WTC11 (cell line): ENCODE measurements around the gene DUSP1. TPM values are rescaled to one million over a fixed set of nuclear protein-coding genes. Genes with fewer than 3 reads are reported as not detected.

Experiments used
- ATAC-seq: fragments of 200-7000 bp; cut with Tn5 transposase; 2 replicates; pipeline ENCODE4 v1.10.0; 2021; ENCODE audit warnings: mild to moderate bottlenecking, moderate library complexity
- CTCF ChIA-PET: fragments of 300-600 bp; sonication (Branson Sonifier 250); formaldehyde crosslinking; loops from one replicate; lab custom pipeline; 2021; ENCODE audit warnings: antibody characterized with exemption; lab: Charles Lee
- POLR2A ChIA-PET: fragments of 350-600 bp; sonication (Branson Sonifier 250); formaldehyde crosslinking; loops from one replicate; lab custom pipeline; 2021; ENCODE audit warnings: antibody characterized with exemption; lab: Charles Lee
- DNase-seq: peaks from one replicate; pipeline ENCODE4 v3.0.0; 2021; ENCODE audit warnings: low spot score
- H3K27ac Mint-ChIP-seq: 2 replicates; pipeline ENCODE4 v1.8.0; 2021; ENCODE audit warnings: mixed read lengths
- H3K27me3 Mint-ChIP-seq: 2 replicates; pipeline ENCODE4 v1.8.0; 2021; ENCODE audit warnings: low read depth, mild to moderate bottlenecking, moderate library complexity, mixed read lengths
- H3K36me3 Mint-ChIP-seq: 2 replicates; pipeline ENCODE4 v1.8.0; 2021; ENCODE audit warnings: mixed read lengths
- H3K4me1 Mint-ChIP-seq: 2 replicates; pipeline ENCODE4 v1.8.0; 2022; ENCODE audit warnings: mixed read lengths
- H3K4me3 Mint-ChIP-seq: 2 replicates; pipeline ENCODE4 v1.8.0; 2021; ENCODE audit warnings: mild to moderate bottlenecking, moderate library complexity, mixed read lengths
- H3K9me3 Mint-ChIP-seq: 2 replicates; pipeline ENCODE4 v1.8.0; 2021; ENCODE audit warnings: mixed read lengths
- ATF3 ChIP-seq: sonication (generic); formaldehyde crosslinking; conservative IDR thresholded peaks from 2 replicates; pipeline ENCODE4 v1.8.1; 2022; ENCODE audit warnings: mild to moderate bottlenecking, missing genetic modification reagents
- ATF6 ChIP-seq: sonication (generic); formaldehyde crosslinking; IDR thresholded peaks from 2 replicates; pipeline ENCODE4 v1.8.1; 2023; ENCODE audit warnings: mild to moderate bottlenecking, missing genetic modification reagents
- CBFB ChIP-seq: sonication (generic); formaldehyde crosslinking; IDR thresholded peaks from 2 replicates; pipeline ENCODE4 v1.8.1; 2022; ENCODE audit warnings: mild to moderate bottlenecking, low read depth, missing genetic modification reagents
- FOXP1 ChIP-seq: sonication (generic); formaldehyde crosslinking; IDR thresholded peaks from 2 replicates; pipeline ENCODE4 v1.8.0; 2022; ENCODE audit warnings: missing genetic modification reagents, mild to moderate bottlenecking, moderate library complexity, borderline replicate concordance
- NFATC4 ChIP-seq: fragments of 250-450 bp; sonication (Bioruptor Pico); IDR thresholded peaks from 2 replicates; pipeline ENCODE4 v1.9.0; 2021; ENCODE audit warnings: mild to moderate bottlenecking
- OVOL2 ChIP-seq: fragments of 250-450 bp; sonication (Bioruptor Pico); IDR thresholded peaks from 2 replicates; pipeline ENCODE4 v1.9.0; 2021; ENCODE audit warnings: mild to moderate bottlenecking, borderline replicate concordance
- PRRX2 ChIP-seq: fragments of 250-450 bp; sonication (Bioruptor Pico); IDR thresholded peaks from 2 replicates; pipeline ENCODE4 v1.8.0; 2021; ENCODE audit warnings: mild to moderate bottlenecking
- RORB ChIP-seq: fragments of 250-450 bp; sonication (Bioruptor Pico); IDR thresholded peaks from 2 replicates; pipeline ENCODE4 v1.9.0; 2021; ENCODE audit warnings: mild to moderate bottlenecking
- TEAD1 ChIP-seq: sonication (generic); formaldehyde crosslinking; IDR thresholded peaks from 2 replicates; pipeline ENCODE4 v1.8.0; 2022; ENCODE audit warnings: mild to moderate bottlenecking, missing genetic modification reagents
- ZNF416 ChIP-seq: fragments of 250-450 bp; sonication (Bioruptor Pico); IDR thresholded peaks from 2 replicates; pipeline ENCODE4 v1.9.0; 2021; ENCODE audit warnings: mild to moderate bottlenecking, inconsistent platforms
- total RNA-seq: library from RNA; stranded (reverse); gene quantifications from 3 replicates; pipeline ENCODE4 v1.2.3, GENCODE V29; 2021
- TF ChIP-seq, protein P1 (sequence below): sonication (generic); formaldehyde crosslinking; IDR thresholded peaks from 2 replicates; pipeline ENCODE4 v1.8.0; 2022; ENCODE audit warnings: mild to moderate bottlenecking, missing genetic modification reagents
- TF ChIP-seq, protein P2 (sequence below): sonication (generic); formaldehyde crosslinking; IDR thresholded peaks from 2 replicates; pipeline ENCODE4 v1.8.1; 2023; ENCODE audit warnings: mild to moderate bottlenecking, moderate library complexity, missing genetic modification reagents
- TF ChIP-seq, protein P3 (sequence below): fragments of 250-450 bp; sonication (Bioruptor Pico); conservative IDR thresholded peaks from 2 replicates; pipeline ENCODE4 v1.9.0; 2021; ENCODE audit warnings: mild to moderate bottlenecking

Gene DUSP1
- total RNA-seq, 1 experiment from 2014 or later = 9.5 TPM

DNA sequence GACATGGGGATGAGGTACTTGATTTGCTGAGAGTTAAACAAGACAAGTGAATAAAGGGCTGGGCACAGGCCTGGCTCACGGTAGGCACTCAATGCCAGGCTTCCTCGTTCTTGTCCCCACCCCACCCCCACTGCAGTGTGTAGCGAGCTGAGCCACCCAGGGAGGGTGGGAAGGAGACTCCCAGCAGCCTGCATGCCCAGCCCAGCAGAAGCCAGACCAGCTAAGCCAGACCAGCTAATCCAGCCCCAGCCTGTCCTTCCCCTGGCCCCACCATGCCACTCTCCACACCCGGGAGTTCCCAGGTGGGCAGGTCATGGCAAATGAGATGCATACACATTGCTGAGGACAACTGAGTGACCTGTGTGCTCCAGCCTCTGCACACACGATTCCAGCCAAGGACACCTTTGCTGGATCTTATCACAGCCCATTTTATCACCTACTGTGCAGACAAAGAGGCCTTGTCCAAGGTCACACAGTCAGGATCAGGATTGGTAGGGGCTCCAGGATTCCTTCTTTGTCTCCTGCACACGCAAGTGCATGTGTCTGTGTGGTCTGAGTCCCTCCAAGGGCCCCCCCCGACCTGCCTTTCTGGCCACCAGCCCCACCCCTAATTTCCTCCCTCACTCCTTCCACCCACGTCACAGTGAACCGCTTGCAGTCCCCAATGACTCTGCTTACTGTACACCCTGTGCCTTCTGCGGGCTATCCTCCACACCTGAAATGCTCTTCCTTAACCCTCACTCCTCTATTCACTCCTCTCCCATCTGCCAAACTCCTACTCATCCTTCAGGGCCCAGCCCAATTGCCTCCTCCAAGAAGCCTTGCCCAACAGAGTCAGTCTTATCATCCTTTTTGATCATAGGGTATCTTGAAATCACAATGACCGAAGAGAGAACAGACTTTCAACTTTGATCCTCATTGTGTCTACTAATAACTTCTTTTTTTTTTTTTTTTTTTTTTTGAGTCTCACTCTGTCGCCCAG lies 26.6 kb downstream of the DUSP1 start:
- Mint-ChIP-seq H3K27ac (no peak overlapping the region), H3K27me3 (peaks cover 57% of the 10 kb centered on the region), H3K9me3 (peaks cover 28% of the 10 kb centered on the region), H3K4me1 (no peaks in the 10 kb centered on the region), H3K36me3 (peaks cover 13% of the 10 kb centered on the region), H3K4me3 (no peak overlapping the region)
- ChIA-PET CTCF (no interaction called here), POLR2A (interaction anchor here (0.7 kb wide), 1 partner anchor 34 kb away, joined by 3 read pairs; no protein-coding TSS in a partner anchor)
- TF ChIP-seq, protein P1, sequence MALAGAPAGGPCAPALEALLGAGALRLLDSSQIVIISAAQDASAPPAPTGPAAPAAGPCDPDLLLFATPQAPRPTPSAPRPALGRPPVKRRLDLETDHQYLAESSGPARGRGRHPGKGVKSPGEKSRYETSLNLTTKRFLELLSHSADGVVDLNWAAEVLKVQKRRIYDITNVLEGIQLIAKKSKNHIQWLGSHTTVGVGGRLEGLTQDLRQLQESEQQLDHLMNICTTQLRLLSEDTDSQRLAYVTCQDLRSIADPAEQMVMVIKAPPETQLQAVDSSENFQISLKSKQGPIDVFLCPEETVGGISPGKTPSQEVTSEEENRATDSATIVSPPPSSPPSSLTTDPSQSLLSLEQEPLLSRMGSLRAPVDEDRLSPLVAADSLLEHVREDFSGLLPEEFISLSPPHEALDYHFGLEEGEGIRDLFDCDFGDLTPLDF (CRISPR knock-in tag) = no peak
- TF ChIP-seq ZNF416 (CRISPR knock-in tag) (no peak), TEAD1 (CRISPR knock-in tag) (no peak), RORB (CRISPR knock-in tag) (no peak), ATF3 (CRISPR knock-in tag) (no peak)
- ATAC-seq (no peak), DNase-seq (no peak)

DNA sequence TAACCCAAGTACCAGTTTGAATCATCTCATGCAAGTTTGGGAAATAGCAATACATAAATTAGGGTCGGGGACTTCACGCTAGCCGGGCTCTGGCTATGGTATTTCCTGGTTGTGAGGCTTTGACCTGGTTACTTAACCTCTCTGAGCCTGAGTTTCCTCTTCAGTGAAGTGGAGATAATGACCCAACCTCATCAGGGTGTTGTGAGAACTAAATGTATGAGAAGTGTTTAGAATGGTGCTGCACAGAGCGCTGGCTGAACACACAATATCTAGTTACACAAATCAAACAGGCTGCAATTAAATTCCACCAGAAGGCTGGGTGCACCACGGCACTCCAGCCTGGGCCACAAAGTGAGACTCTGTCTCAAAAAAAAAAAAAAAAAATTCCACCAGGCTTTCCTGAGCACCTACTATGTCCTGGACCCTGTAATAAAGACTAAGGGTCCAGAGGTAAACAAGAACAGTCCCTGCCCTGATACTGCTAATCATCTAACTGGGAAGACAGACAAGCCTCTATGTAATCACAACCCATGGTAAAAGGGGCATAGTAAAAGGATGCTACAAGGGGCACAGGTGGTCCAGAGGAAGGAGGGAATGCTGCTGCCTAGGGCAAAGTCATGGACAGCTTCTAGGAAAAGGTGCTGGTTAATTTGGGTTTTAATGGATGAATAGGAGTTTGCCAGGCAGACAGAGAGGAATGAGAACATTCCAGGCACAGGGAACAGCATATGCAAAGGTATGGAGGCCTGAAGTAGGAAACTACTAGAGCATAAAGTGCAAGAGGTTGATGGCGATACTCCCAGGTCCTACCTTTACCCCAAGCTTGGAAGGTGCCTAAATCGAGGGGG lies 27.7 kb downstream of the DUSP1 start:
- DNase-seq (no peak), ATAC-seq (no peak)
- TF ChIP-seq, protein P2, sequence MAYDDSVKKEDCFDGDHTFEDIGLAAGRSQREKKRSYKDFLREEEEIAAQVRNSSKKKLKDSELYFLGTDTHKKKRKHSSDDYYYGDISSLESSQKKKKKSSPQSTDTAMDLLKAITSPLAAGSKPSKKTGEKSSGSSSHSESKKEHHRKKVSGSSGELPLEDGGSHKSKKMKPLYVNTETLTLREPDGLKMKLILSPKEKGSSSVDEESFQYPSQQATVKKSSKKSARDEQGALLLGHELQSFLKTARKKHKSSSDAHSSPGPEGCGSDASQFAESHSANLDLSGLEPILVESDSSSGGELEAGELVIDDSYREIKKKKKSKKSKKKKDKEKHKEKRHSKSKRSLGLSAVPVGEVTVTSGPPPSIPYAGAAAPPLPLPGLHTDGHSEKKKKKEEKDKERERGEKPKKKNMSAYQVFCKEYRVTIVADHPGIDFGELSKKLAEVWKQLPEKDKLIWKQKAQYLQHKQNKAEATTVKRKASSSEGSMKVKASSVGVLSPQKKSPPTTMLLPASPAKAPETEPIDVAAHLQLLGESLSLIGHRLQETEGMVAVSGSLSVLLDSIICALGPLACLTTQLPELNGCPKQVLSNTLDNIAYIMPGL (CRISPR knock-in tag) = no peak
- TF ChIP-seq PRRX2 (CRISPR knock-in tag) = no peak
- no peak for TF ChIP-seq RORB (CRISPR knock-in tag)
- no peak for TF ChIP-seq CBFB
- no peak for TF ChIP-seq OVOL2 (CRISPR knock-in tag)
- TF ChIP-seq FOXP1 (CRISPR knock-in tag) = no peak
- TF ChIP-seq, protein P3, sequence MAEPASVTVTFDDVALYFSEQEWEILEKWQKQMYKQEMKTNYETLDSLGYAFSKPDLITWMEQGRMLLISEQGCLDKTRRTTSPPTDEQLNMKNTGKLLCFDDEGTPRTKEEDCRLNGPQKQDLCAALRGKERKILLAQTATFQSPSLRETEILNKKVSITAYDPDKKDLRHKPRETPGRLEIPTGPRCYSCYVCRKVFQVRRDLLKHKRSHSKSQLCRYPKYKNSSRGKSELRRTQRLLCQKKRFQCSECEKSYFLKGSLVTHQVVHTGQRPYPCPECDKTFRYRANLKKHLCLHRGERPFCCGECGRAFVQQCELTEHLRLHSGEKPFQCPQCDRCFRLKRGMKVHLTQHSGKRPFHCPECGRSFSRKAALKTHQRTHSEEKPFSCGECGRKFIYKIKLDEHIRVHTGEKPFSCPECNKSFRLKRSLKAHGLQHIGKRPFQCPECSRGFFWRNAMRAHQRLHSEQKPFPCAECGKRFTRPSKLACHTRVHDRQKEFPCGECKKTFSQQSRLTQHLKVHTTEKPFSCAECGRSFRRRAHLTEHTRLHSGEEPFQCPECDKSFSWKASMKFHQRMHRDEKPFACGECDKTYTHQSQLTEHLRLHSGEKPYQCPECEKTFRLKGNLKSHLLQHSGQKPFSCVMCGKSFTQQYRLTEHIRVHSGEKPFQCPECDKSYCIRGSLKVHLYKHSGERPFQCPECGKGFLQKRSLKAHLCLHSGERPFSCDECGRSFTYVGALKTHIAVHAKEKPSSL (CRISPR knock-in tag) = no peak
- H3K27me3 Mint-ChIP-seq = peaks cover 46% of the 10 kb centered on the region
- CTCF ChIA-PET = no interaction called here
- H3K27ac Mint-ChIP-seq = no peak overlapping the region
- no peaks in the 10 kb centered on the region for H3K4me1 Mint-ChIP-seq
- H3K9me3 Mint-ChIP-seq = peaks cover 28% of the 10 kb centered on the region
- H3K4me3 Mint-ChIP-seq = no peak overlapping the region
- peaks cover 13% of the 10 kb centered on the region for H3K36me3 Mint-ChIP-seq
- POLR2A ChIA-PET = no interaction called here

GRCh38 chr5:172741206-172741582 lies 29.8 kb downstream of the DUSP1 start:
- POLR2A ChIA-PET = no interaction called here

More at GRCh38 chr5:172741206-172741582, 29.8 kb downstream of the DUSP1 start:
- Mint-ChIP-seq H3K27me3 (peaks cover 24% of the 10 kb centered on the region), H3K36me3 (peaks cover 3% of the 10 kb centered on the region; the same call in 1 of the 2 replicates), H3K27ac (no peak overlapping the region)
- CTCF ChIA-PET = interaction anchor here (2.1 kb wide), 1 partner anchor 31 kb away, joined by 8 read pairs; no protein-coding TSS in a partner anchor
- no peak for DNase-seq
- TF ChIP-seq NFATC4 (CRISPR knock-in tag) (no peak), FOXP1 (CRISPR knock-in tag) (no peak), ATF6 (no peak)
- TF ChIP-seq, all 79 proteins: peak for 0
- H3K4me3 Mint-ChIP-seq = no peak overlapping the region
- no peaks in the 10 kb centered on the region for H3K4me1 Mint-ChIP-seq
- ATAC-seq = no peak
- H3K9me3 Mint-ChIP-seq = peaks cover 10% of the 10 kb centered on the region
